SU-DHL-6 (cell line): ENCODE measurements around the gene CCDC110.

Experiments used
- H2AFZ ChIP-seq: fragments of 200-600 bp; sonication (generic); 2 replicates; pipeline ENCODE4 v1.6.1; 2014; ENCODE audit warnings: low read depth, mild to moderate bottlenecking, moderate library complexity, mixed read lengths, antibody characterized with exemption, low read length; ENCODE audit not compliant: severe bottlenecking
- H3F3A ChIP-seq: fragments of 200-600 bp; shearing (Covaris generic); 2 replicates; pipeline ENCODE4 v1.6.0; 2016; ENCODE audit warnings: antibody characterized with exemption, mild to moderate bottlenecking; ENCODE audit not compliant: insufficient read depth
- H3K27ac ChIP-seq: fragments of 200-600 bp; sonication (generic); 2 replicates; pipeline ENCODE4 v1.5.1; 2016; ENCODE audit warnings: low read depth, mild to moderate bottlenecking, low read length, moderate library complexity, mixed read lengths
- H3K27me3 ChIP-seq: fragments of 200-600 bp; sonication (generic), shearing (Covaris generic); 2 replicates; pipeline ENCODE4 v1.6.0; 2014; ENCODE audit warnings: mild to moderate bottlenecking, low read length
- H3K36me3 ChIP-seq: fragments of 200-600 bp; sonication (generic); 2 replicates; pipeline ENCODE4 v1.6.1; 2014; ENCODE audit warnings: mild to moderate bottlenecking, low read length, mixed read lengths
- H3K4me2 ChIP-seq: fragments of 300-600, 200-600 bp; shearing (Covaris generic), sonication (generic); 2 replicates; pipeline ENCODE4 v1.6.0; 2014; ENCODE audit warnings: low read length, low read depth, mild to moderate bottlenecking; ENCODE audit not compliant: poor library complexity, severe bottlenecking
- H3K4me3 ChIP-seq: fragments of 200-600 bp; sonication (generic); 2 replicates; pipeline ENCODE4 v1.5.1; 2014; ENCODE audit warnings: antibody characterized with exemption, low read length, mild to moderate bottlenecking, mixed read lengths; ENCODE audit not compliant: insufficient read depth, poor library complexity, severe bottlenecking
- H3K79me2 ChIP-seq: fragments of 200-600 bp; sonication (generic); 2 replicates; pipeline ENCODE4 v1.6.1; 2014; ENCODE audit warnings: mild to moderate bottlenecking, low read length, moderate library complexity; ENCODE audit not compliant: insufficient read depth
- H3K9ac ChIP-seq: fragments of 200-600 bp; sonication (generic); 2 replicates; pipeline ENCODE4 v1.7.0; 2014; ENCODE audit warnings: mild to moderate bottlenecking, low read length
- H3K9me2 ChIP-seq: fragments of 200-600 bp; sonication (generic); replicated peaks from 2 replicates; pipeline ENCODE4 v1.6.1; 2014; ENCODE audit warnings: low read length; ENCODE audit not compliant: insufficient read depth
- H3K9me3 ChIP-seq: fragments of 200-600 bp; sonication (generic); 2 replicates; pipeline ENCODE4 v1.6.1; 2014; ENCODE audit warnings: low read length, mixed read lengths; ENCODE audit not compliant: insufficient read depth
- H4K20me1 ChIP-seq: fragments of 200-600 bp; sonication (generic); 2 replicates; pipeline ENCODE4 v1.6.1; 2014; ENCODE audit warnings: low read depth, mild to moderate bottlenecking, antibody characterized with exemption, low read length, moderate library complexity, mixed read lengths
- CTCF ChIP-seq: fragments of 200-600 bp; sonication (generic); IDR thresholded peaks from one replicate; pipeline ENCODE4 v1.5.1; 2017; ENCODE audit warnings: antibody characterized with exemption, mild to moderate bottlenecking, low read length, moderate library complexity; ENCODE audit not compliant: insufficient read depth, poor library complexity, severe bottlenecking
- EZH2phosphoT487 ChIP-seq: fragments of 200-600 bp; sonication (generic), shearing (Covaris generic); conservative IDR thresholded peaks from 2 replicates; pipeline ENCODE4 v1.6.1; 2018; ENCODE audit warnings: mild to moderate bottlenecking, antibody characterized with exemption, low read length, moderate library complexity, mixed read lengths

CCDC110 gene

GRCh38 chr4:185429660-185430059 is 41.9 kb downstream of the CCDC110 start:
- no peaks in the 10 kb centered on the region for H3K9me3 ChIP-seq

GRCh38 chr4:185426960-185427688 is 44.4 kb downstream of the CCDC110 start:
- H3F3A ChIP-seq, result no peaks in the 10 kb centered on the region
- no peaks in the 10 kb centered on the region for H3K9me3 ChIP-seq
- no peak overlapping the region for H3K27ac ChIP-seq
- TF ChIP-seq EZH2phosphoT487, result no peak
- no peak for TF ChIP-seq CTCF
- no peaks in the 10 kb centered on the region for H3K79me2 ChIP-seq
- H3K36me3 ChIP-seq, result no peaks in the 10 kb centered on the region
- no peaks in the 10 kb centered on the region for H4K20me1 ChIP-seq
- H3K4me2 ChIP-seq, result no peak overlapping the region
- no peak overlapping the region for H3K4me3 ChIP-seq
- no peak overlapping the region for H3K9ac ChIP-seq
- no peaks in the 10 kb centered on the region for H3K27me3 ChIP-seq
- H3K9me2 ChIP-seq, result no peaks in the 10 kb centered on the region
- no peak overlapping the region for H2AFZ ChIP-seq

More at GRCh38 chr4:185429660-185430059, 41.9 kb downstream of the CCDC110 start:
- no peak overlapping the region for H2AFZ ChIP-seq
- H3K79me2 ChIP-seq, result no peaks in the 10 kb centered on the region
- no peak overlapping the region for H3K4me2 ChIP-seq
- no peaks in the 10 kb centered on the region for H3K9me2 ChIP-seq
- H3K27ac ChIP-seq, result no peak overlapping the region
- no peak overlapping the region for H3K9ac ChIP-seq
- TF ChIP-seq CTCF (no peak), EZH2phosphoT487 (no peak)
- no peak overlapping the region for H3K4me3 ChIP-seq
- H3K36me3 ChIP-seq, result no peaks in the 10 kb centered on the region
- no peaks in the 10 kb centered on the region for H3F3A ChIP-seq
- H3K27me3 ChIP-seq, result no peaks in the 10 kb centered on the region
- H4K20me1 ChIP-seq, result no peaks in the 10 kb centered on the region

GRCh38 chr4:185425647-185426352 is 45.7 kb downstream of the CCDC110 start, which contains the start of gene UFSP2:
UFSP2 (minus strand) TSS chr4:185425964; CDS start chr4:185425868, 96 bp downstream.
- Histone ChIP-seq H3K79me2 (no peaks in the 10 kb centered on the region), H2AFZ (peak within 1 kb of the TSS; percentile 93), H3K4me2 (peak within 1 kb of the TSS; percentile 72), H3K27ac (peak within 1 kb of the TSS; percentile 77), H3K9ac (peak within 1 kb of the TSS; percentile 72), H3K4me3 (peak within 1 kb of the TSS; percentile 75), H3K27me3 (no peaks in the 10 kb centered on the region), H3K9me3 (no peaks in the 10 kb centered on the region), H3K36me3 (0 out of 2 replicates have a peak, but pooled peaks cover 2% of the 10 kb centered on the region), H3K9me2 (no peaks in the 10 kb centered on the region), H4K20me1 (no peaks in the 10 kb centered on the region), H3F3A (no peaks in the 10 kb centered on the region)
- TF ChIP-seq CTCF (no peak), EZH2phosphoT487 (no peak)
